ENCODE data around the gene CD151. TPM values are rescaled to one million over a fixed set of nuclear protein-coding genes. Genes with fewer than 3 reads are reported as not detected.

The CD151 gene
- total and polyA plus RNA-seq, 10 donors = 38.0 to 142 (median 81.4) TPM

DNA sequence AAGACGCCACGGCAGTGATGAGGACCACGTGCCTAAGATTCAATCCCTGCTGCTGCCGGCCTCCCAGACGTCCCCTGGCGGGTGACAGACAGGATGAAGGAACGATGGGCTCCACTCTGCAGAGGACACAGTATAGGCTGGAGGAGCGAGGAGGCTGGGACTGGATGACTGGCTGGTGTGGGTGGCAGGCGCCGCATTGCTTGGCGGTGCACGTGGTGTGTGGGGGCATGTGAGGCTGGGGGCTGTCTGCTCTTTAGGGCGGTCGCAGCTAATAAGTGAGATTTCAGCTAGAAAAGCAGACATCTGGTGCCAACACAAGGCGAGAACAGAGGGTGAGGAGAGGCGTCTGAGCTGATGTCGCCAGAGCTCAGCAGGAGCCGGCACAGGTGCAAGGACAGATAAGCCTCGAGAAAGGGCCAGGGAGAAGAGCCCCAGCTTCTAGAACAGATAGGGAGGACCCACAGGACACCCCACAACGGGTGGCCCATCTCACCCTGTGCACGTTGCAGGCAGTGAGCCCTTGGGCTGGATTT lies 43.1 kb downstream of the CD151 start:
- WGBS, 5 donors = 85 to 93% (median 87%) methylated on average over 21 of the region's 21 CpGs
- peaks cover 0 to 45% (median 10%) of the 10 kb centered on the region in 6 donors for H3K4me1 ChIP-seq
- intact Hi-C loops (cut with DNase I; ENCODE audit: low total_unique reads) = no loop called here
- H3K27me3 ChIP-seq (replicated peaks in 1 of 7) = no peaks in the 10 kb centered on the region
- H3K27ac ChIP-seq = peak overlapping the region in 4 of 8 donors; percentile 45 to 78 (median 60)
- peaks cover 0 to 75% (median 26%) of the 10 kb centered on the region in 6 donors for H3K36me3 ChIP-seq
- TF ChIP-seq POLR2AphosphoS5 (IDR thresholded peaks at IDR 0.05) = no peak
- TF ChIP-seq POLR2A (IDR thresholded peaks at IDR 0.05) = no peak
- TF ChIP-seq, protein P1, sequence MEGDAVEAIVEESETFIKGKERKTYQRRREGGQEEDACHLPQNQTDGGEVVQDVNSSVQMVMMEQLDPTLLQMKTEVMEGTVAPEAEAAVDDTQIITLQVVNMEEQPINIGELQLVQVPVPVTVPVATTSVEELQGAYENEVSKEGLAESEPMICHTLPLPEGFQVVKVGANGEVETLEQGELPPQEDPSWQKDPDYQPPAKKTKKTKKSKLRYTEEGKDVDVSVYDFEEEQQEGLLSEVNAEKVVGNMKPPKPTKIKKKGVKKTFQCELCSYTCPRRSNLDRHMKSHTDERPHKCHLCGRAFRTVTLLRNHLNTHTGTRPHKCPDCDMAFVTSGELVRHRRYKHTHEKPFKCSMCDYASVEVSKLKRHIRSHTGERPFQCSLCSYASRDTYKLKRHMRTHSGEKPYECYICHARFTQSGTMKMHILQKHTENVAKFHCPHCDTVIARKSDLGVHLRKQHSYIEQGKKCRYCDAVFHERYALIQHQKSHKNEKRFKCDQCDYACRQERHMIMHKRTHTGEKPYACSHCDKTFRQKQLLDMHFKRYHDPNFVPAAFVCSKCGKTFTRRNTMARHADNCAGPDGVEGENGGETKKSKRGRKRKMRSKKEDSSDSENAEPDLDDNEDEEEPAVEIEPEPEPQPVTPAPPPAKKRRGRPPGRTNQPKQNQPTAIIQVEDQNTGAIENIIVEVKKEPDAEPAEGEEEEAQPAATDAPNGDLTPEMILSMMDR (IDR thresholded peaks at IDR 0.05 in 8 of 11, conservative IDR thresholded peaks at IDR 0.05 in 3 of 11) = no peak
- no peak for DNase-seq
- H3K9me3 ChIP-seq = no peaks in the 10 kb centered on the region
- no peak overlapping the region for H3K4me3 ChIP-seq

DNA sequence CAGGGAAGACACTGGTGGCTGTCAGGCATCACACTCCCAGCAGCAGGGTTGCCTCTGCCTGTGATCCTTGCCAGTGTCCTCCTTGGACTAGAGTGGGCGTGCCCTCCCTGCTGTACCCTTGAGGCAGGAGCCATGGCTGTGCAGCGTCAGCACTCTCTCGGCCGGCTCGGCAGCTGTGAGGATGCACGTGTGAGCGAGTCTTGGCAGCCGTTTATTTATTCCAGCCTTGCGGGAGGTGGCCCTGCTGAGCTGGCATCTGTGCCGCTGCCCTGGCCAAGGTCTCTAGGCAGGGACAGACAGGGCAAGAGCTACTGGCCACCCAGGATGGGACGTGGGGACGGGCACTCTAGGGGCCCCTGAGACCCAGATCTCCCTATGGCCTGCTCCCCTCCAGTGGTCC lies 43.8 kb downstream of the CD151 start:
- H3K9me3 ChIP-seq = no peaks in the 10 kb centered on the region
- H3K36me3 ChIP-seq = peaks cover 0 to 80% (median 28%) of the 10 kb centered on the region in 6 donors
- TF ChIP-seq POLR2AphosphoS5 (IDR thresholded peaks at IDR 0.05) (peak; percentile 87 to 91 (median 89)), POLR2A (IDR thresholded peaks at IDR 0.05) (no peak)
- TF ChIP-seq, protein P1 (IDR thresholded peaks at IDR 0.05 in 8 of 11, conservative IDR thresholded peaks at IDR 0.05 in 3 of 11) = no peak
- 63 to 100% (median 79%) methylated on average over 1 to 12 of the region's 12 CpGs for WGBS, 5 donors
- no peak overlapping the region for H3K4me3 ChIP-seq
- peak; percentile 90 for DNase-seq
- H3K4me1 ChIP-seq = peaks cover 0 to 45% (median 10%) of the 10 kb centered on the region in 6 donors
- intact Hi-C loops (cut with DNase I; ENCODE audit: low total_unique reads) = no loop called here
- H3K27ac ChIP-seq = peak overlapping the region in 5 of 8 donors; percentile 52 to 78 (median 68)
- no peaks in the 10 kb centered on the region for H3K27me3 ChIP-seq (replicated peaks in 1 of 7)

DNA sequence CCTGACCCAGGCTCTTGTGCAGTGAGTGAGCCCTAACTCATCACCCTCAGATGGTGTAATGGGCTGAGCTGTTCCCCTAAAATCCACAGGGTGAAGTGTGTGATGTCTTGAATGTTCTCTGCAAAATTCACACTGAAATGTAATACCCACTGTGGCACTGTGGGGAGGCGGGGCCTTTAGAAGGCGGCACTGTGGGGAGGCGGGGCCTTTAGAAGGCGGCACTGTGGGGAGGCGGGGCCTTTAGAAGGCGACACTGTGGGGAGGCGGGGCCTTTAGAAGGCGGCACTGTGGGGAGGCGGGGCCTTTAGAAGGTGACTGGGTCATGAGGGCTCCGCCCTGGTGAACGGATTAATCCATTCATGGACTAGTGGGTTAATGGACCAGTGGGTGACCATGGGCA lies 44.8 kb downstream of the CD151 start:
- no peak for DNase-seq
- Histone ChIP-seq H3K4me3 (no peak overlapping the region), H3K27me3 (replicated peaks in 1 of 7) (no peaks in the 10 kb centered on the region), H3K9me3 (no peaks in the 10 kb centered on the region), H3K36me3 (peaks cover 0 to 89% (median 36%) of the 10 kb centered on the region in 6 donors), H3K4me1 (peaks cover 0 to 45% (median 10%) of the 10 kb centered on the region in 6 donors), H3K27ac (peak overlapping the region in 5 of 8 donors; percentile 52 to 78 (median 68))
- TF ChIP-seq POLR2A (IDR thresholded peaks at IDR 0.05) (no peak), POLR2AphosphoS5 (IDR thresholded peaks at IDR 0.05) (no peak)
- TF ChIP-seq, protein P1 (IDR thresholded peaks at IDR 0.05 in 8 of 11, conservative IDR thresholded peaks at IDR 0.05 in 3 of 11) = no peak
- WGBS, 5 donors = 89 to 93% (median 92%) methylated on average over 11 of the region's 11 CpGs
- intact Hi-C loops (cut with DNase I; ENCODE audit: low total_unique reads) = no loop called here

DNA sequence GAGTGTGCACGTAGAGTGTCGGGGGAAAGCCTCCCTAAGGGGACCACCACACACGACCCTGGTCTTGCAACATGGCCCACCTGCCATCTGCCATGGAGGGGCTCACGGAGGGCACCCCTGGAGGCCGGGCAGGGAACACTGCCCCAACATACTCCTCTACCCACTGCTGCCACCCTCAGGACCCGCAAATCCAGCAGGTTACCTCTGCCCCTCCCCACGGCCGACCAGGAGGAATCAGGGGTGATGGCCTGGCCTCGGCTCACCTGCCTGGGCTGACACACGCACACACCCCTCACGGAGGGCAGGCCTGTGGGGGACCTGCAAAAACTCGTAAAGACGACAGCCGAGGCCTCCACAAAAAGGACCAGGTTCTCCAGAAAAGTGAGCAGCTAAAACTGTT lies 47.7 kb downstream of the CD151 start:
- WGBS, 5 donors = 87 to 100% (median 92%) methylated on average over 7 to 14 of the region's 14 CpGs
- TF ChIP-seq POLR2AphosphoS5 (IDR thresholded peaks at IDR 0.05) (no peak), POLR2A (IDR thresholded peaks at IDR 0.05) (no peak)
- TF ChIP-seq, protein P1 (IDR thresholded peaks at IDR 0.05 in 8 of 11, conservative IDR thresholded peaks at IDR 0.05 in 3 of 11) = no peak
- H3K27me3 ChIP-seq (replicated peaks in 1 of 7) = no peaks in the 10 kb centered on the region
- no peak for DNase-seq
- intact Hi-C loops (cut with DNase I; ENCODE audit: low total_unique reads) = no loop called here
- no peak overlapping the region for H3K27ac ChIP-seq
- peaks cover 0 to 40% (median 11%) of the 10 kb centered on the region in 6 donors for H3K4me1 ChIP-seq
- no peaks in the 10 kb centered on the region for H3K9me3 ChIP-seq
- no peak overlapping the region for H3K4me3 ChIP-seq
- H3K36me3 ChIP-seq = peaks cover 0 to 100% (median 42%) of the 10 kb centered on the region in 6 donors

Data from spleen (tissue), 11 donors.